Measurements from ENCODE around the gene CLCN1.

Gene CLCN1

DNA sequence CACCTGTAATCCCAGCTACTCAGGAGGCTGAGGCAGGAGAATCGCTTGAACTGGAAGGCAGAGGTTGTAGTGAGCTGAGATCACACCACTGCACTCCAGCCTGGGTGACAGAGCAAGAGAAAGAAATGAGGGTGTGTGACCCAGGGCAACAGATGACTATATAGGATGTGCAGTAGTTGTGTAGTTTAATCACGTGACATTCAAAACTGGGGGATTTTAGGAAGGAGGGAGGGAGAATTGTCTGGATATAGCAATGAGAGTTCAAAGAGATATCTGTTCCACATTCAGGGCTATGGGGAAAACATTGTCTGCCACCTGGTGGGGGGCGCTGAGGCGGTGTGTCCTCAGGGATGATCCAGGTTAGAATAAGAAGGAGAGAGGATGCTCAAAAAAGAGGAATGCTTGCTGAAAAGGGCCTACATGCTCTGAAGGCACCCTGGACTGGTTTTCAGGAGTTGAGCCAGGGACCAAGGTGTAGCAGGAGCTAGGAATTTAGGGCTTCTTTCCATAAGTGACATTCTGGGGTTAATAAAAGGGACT is 57.4 kb downstream of the CLCN1 start:
- Histone ChIP-seq H3K27me3 (ENCODE audit: control insufficient read depth in 1 of 2, insufficient read depth in 2 of 2, low read length in 2 of 2) (no peaks in the 10 kb centered on the region), H3K9ac (ENCODE audit: low read depth in 1 of 2, low read length in 2 of 2) (no peak overlapping the region), H3K4me1 (ENCODE audit: control insufficient read depth in 1 of 2, insufficient read depth in 2 of 2, low read length in 2 of 2) (peaks cover 22 to 42% of the 10 kb centered on the region in 2 donors), H3K27ac (ENCODE audit: low read depth, low read length) (no peak overlapping the region), H3K36me3 (ENCODE audit: control insufficient read depth in 1 of 2, insufficient read depth in 2 of 2, low read length in 2 of 2) (no peaks in the 10 kb centered on the region), H3K4me3 (ENCODE audit: low read depth in 1 of 2, low read length in 2 of 2) (no peak overlapping the region), H3K9me3 (ENCODE audit: control insufficient read depth in 1 of 2, low read length in 2 of 2) (no peaks in the 10 kb centered on the region)

- H3K9ac ChIP-seq (ENCODE audit: low read depth in 1 of 2, low read length in 2 of 2) = no peak overlapping the region
- no peaks in the 10 kb centered on the region for H3K9me3 ChIP-seq (ENCODE audit: control insufficient read depth in 1 of 2, low read length in 2 of 2)
- H3K4me3 ChIP-seq (ENCODE audit: low read depth in 1 of 2, low read length in 2 of 2) = no peak overlapping the region
- H3K27ac ChIP-seq (ENCODE audit: low read depth, low read length) = no peak overlapping the region
- H3K27me3 ChIP-seq (ENCODE audit: control insufficient read depth in 1 of 2, insufficient read depth in 2 of 2, low read length in 2 of 2) = no peaks in the 10 kb centered on the region
- H3K36me3 ChIP-seq (ENCODE audit: control insufficient read depth in 1 of 2, insufficient read depth in 2 of 2, low read length in 2 of 2) = no peaks in the 10 kb centered on the region
- peaks cover 24 to 41% of the 10 kb centered on the region in 2 donors for H3K4me1 ChIP-seq (ENCODE audit: control insufficient read depth in 1 of 2, insufficient read depth in 2 of 2, low read length in 2 of 2)
Observed at GRCh38 chr7:143374561-143374960, 58.6 kb downstream of the CLCN1 start.

- Histone ChIP-seq H3K4me3 (ENCODE audit: low read depth in 1 of 2, low read length in 2 of 2) (no peak overlapping the region), H3K9ac (ENCODE audit: low read depth in 1 of 2, low read length in 2 of 2) (no peak overlapping the region), H3K4me1 (ENCODE audit: control insufficient read depth in 1 of 2, insufficient read depth in 2 of 2, low read length in 2 of 2) (peaks cover 22 to 37% of the 10 kb centered on the region in 2 donors), H3K9me3 (ENCODE audit: control insufficient read depth in 1 of 2, low read length in 2 of 2) (no peaks in the 10 kb centered on the region), H3K27ac (ENCODE audit: low read depth, low read length) (no peak overlapping the region), H3K36me3 (ENCODE audit: control insufficient read depth in 1 of 2, insufficient read depth in 2 of 2, low read length in 2 of 2) (no peaks in the 10 kb centered on the region), H3K27me3 (ENCODE audit: control insufficient read depth in 1 of 2, insufficient read depth in 2 of 2, low read length in 2 of 2) (no peaks in the 10 kb centered on the region)
Observed at GRCh38 chr7:143375298-143376034, 59.6 kb downstream of the CLCN1 start.

DNA sequence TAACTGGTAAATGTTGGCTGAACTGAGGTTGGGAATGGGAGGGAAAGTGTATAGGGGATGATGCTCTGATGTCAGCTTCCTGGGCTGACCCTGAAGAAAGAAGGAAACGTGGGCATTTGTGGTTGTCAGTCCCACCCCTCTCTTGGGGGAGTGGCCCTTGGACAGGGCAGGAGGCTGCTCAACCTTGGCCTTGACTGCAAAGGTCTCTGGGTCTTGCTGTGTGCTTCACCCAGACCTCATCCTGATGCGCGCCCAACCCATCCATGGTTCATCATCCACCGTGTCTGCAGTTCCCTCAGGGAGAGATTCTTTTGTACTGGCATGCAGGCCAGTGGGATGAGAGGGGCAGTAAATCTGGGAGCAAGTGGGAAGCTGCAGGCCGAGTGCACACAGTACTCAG is 60.5 kb downstream of the CLCN1 start:
- H3K4me1 ChIP-seq (ENCODE audit: control insufficient read depth in 1 of 2, insufficient read depth in 2 of 2, low read length in 2 of 2) = peaks cover 22 to 32% of the 10 kb centered on the region in 2 donors
- no peaks in the 10 kb centered on the region for H3K36me3 ChIP-seq (ENCODE audit: control insufficient read depth in 1 of 2, insufficient read depth in 2 of 2, low read length in 2 of 2)
- no peak overlapping the region for H3K9ac ChIP-seq (ENCODE audit: low read depth in 1 of 2, low read length in 2 of 2)
- H3K9me3 ChIP-seq (ENCODE audit: control insufficient read depth in 1 of 2, low read length in 2 of 2) = no peaks in the 10 kb centered on the region
- no peaks in the 10 kb centered on the region for H3K27me3 ChIP-seq (ENCODE audit: control insufficient read depth in 1 of 2, insufficient read depth in 2 of 2, low read length in 2 of 2)
- H3K27ac ChIP-seq (ENCODE audit: low read depth, low read length) = no peak overlapping the region
- no peak overlapping the region for H3K4me3 ChIP-seq (ENCODE audit: low read depth in 1 of 2, low read length in 2 of 2)

- Histone ChIP-seq H3K4me3 (ENCODE audit: low read depth in 1 of 2, low read length in 2 of 2) (peak overlapping the region; percentile 82 to 92), H3K27me3 (ENCODE audit: control insufficient read depth in 1 of 2, insufficient read depth in 2 of 2, low read length in 2 of 2) (no peaks in the 10 kb centered on the region), H3K27ac (ENCODE audit: low read depth, low read length) (peak overlapping the region; percentile 80), H3K4me1 (ENCODE audit: control insufficient read depth in 1 of 2, insufficient read depth in 2 of 2, low read length in 2 of 2) (peaks cover 42 to 53% of the 10 kb centered on the region in 2 donors), H3K9me3 (ENCODE audit: control insufficient read depth in 1 of 2, low read length in 2 of 2) (no peaks in the 10 kb centered on the region), H3K36me3 (ENCODE audit: control insufficient read depth in 1 of 2, insufficient read depth in 2 of 2, low read length in 2 of 2) (peaks cover 0 to 4% of the 10 kb centered on the region in 2 donors), H3K9ac (ENCODE audit: low read depth in 1 of 2, low read length in 2 of 2) (peak overlapping the region; percentile 84 to 99)
Observed at GRCh38 chr7:143379611-143380259, 63.8 kb downstream of the CLCN1 start.

- peak overlapping the region; percentile 84 to 99 for H3K9ac ChIP-seq (ENCODE audit: low read depth in 1 of 2, low read length in 2 of 2)
- peaks cover 47 to 55% of the 10 kb centered on the region in 2 donors for H3K4me1 ChIP-seq (ENCODE audit: control insufficient read depth in 1 of 2, insufficient read depth in 2 of 2, low read length in 2 of 2)
Observed at GRCh38 chr7:143380260-143380645, 64.3 kb downstream of the CLCN1 start.

GRCh38 chr7:143380646-143381426 is 64.9 kb downstream of the CLCN1 start, which contains the start of gene ZYX:
TSS of gene ZYX (plus strand) at chr7:143381345. CDS start at chr7:143381572, 227 bp downstream.
- no peaks in the 10 kb centered on the region for H3K27me3 ChIP-seq (ENCODE audit: control insufficient read depth in 1 of 2, insufficient read depth in 2 of 2, low read length in 2 of 2)
- H3K9me3 ChIP-seq (ENCODE audit: control insufficient read depth in 1 of 2, low read length in 2 of 2) = no peaks in the 10 kb centered on the region
- peak within 1 kb of the TSS; percentile 98 for H3K27ac ChIP-seq (ENCODE audit: low read depth, low read length)
- H3K36me3 ChIP-seq (ENCODE audit: control insufficient read depth in 1 of 2, insufficient read depth in 2 of 2, low read length in 2 of 2) = peaks cover 3 to 4% of the 10 kb centered on the region in 2 donors
- peak within 1 kb of the TSS; percentile 82 to 92 for H3K4me3 ChIP-seq (ENCODE audit: low read depth in 1 of 2, low read length in 2 of 2)
- peak within 1 kb of the TSS; percentile 84 to 99 for H3K9ac ChIP-seq (ENCODE audit: low read depth in 1 of 2, low read length in 2 of 2)
- H3K4me1 ChIP-seq (ENCODE audit: control insufficient read depth in 1 of 2, insufficient read depth in 2 of 2, low read length in 2 of 2) = peaks cover 47 to 52% of the 10 kb centered on the region in 2 donors

More at GRCh38 chr7:143380260-143380645, 64.3 kb downstream of the CLCN1 start:
- peaks cover 3 to 4% of the 10 kb centered on the region in 2 donors for H3K36me3 ChIP-seq (ENCODE audit: control insufficient read depth in 1 of 2, insufficient read depth in 2 of 2, low read length in 2 of 2)
- H3K9me3 ChIP-seq (ENCODE audit: control insufficient read depth in 1 of 2, low read length in 2 of 2) = no peaks in the 10 kb centered on the region
- peak overlapping the region; percentile 98 for H3K27ac ChIP-seq (ENCODE audit: low read depth, low read length)
- H3K4me3 ChIP-seq (ENCODE audit: low read depth in 1 of 2, low read length in 2 of 2) = peak overlapping the region; percentile 82 to 92
- H3K27me3 ChIP-seq (ENCODE audit: control insufficient read depth in 1 of 2, insufficient read depth in 2 of 2, low read length in 2 of 2) = no peaks in the 10 kb centered on the region

GRCh38 chr7:143381427-143382125 is 65.7 kb downstream of the CLCN1 start:
- H3K27me3 ChIP-seq (ENCODE audit: control insufficient read depth in 1 of 2, insufficient read depth in 2 of 2, low read length in 2 of 2) = no peaks in the 10 kb centered on the region
- peak overlapping the region; percentile 82 to 92 for H3K4me3 ChIP-seq (ENCODE audit: low read depth in 1 of 2, low read length in 2 of 2)
- H3K9me3 ChIP-seq (ENCODE audit: control insufficient read depth in 1 of 2, low read length in 2 of 2) = no peaks in the 10 kb centered on the region
- H3K4me1 ChIP-seq (ENCODE audit: control insufficient read depth in 1 of 2, insufficient read depth in 2 of 2, low read length in 2 of 2) = peaks cover 47 to 56% of the 10 kb centered on the region in 2 donors
- peak overlapping the region; percentile 98 for H3K27ac ChIP-seq (ENCODE audit: low read depth, low read length)
- H3K36me3 ChIP-seq (ENCODE audit: control insufficient read depth in 1 of 2, insufficient read depth in 2 of 2, low read length in 2 of 2) = peaks cover 3 to 4% of the 10 kb centered on the region in 2 donors
- H3K9ac ChIP-seq (ENCODE audit: low read depth in 1 of 2, low read length in 2 of 2) = peak overlapping the region; percentile 76 to 88

- Histone ChIP-seq H3K27me3 (ENCODE audit: control insufficient read depth in 1 of 2, insufficient read depth in 2 of 2, low read length in 2 of 2) (no peaks in the 10 kb centered on the region), H3K4me3 (ENCODE audit: low read depth in 1 of 2, low read length in 2 of 2) (peak overlapping the region; percentile 82 to 92), H3K9ac (ENCODE audit: low read depth in 1 of 2, low read length in 2 of 2) (peak overlapping the region; percentile 76 to 88), H3K36me3 (ENCODE audit: control insufficient read depth in 1 of 2, insufficient read depth in 2 of 2, low read length in 2 of 2) (peaks cover 3 to 4% of the 10 kb centered on the region in 2 donors), H3K27ac (ENCODE audit: low read depth, low read length) (peak overlapping the region; percentile 51), H3K4me1 (ENCODE audit: control insufficient read depth in 1 of 2, insufficient read depth in 2 of 2, low read length in 2 of 2) (peaks cover 53 to 63% of the 10 kb centered on the region in 2 donors), H3K9me3 (ENCODE audit: control insufficient read depth in 1 of 2, low read length in 2 of 2) (no peaks in the 10 kb centered on the region)
Observed at GRCh38 chr7:143382126-143382790, 66.3 kb downstream of the CLCN1 start.

Measured in duodenal mucosa (tissue), 2 donors.